ACC112 (cell line): ENCODE measurements around the gene CACNA2D2.

Experiments used
- H2AFZ ChIP-seq: fragments of 200-600 bp; sonication (generic); one replicate; pipeline ENCODE4 v1.6.0; 2017; ENCODE audit warnings: antibody characterized with exemption, low read length; ENCODE audit not compliant: unreplicated experiment
- H3K27ac ChIP-seq: fragments of 200-600 bp; sonication (generic); 2 replicates; pipeline ENCODE4 v1.5.1; 2014; ENCODE audit warnings: low read depth, mild to moderate bottlenecking, antibody characterized with exemption, low read length, moderate library complexity
- H3K27me3 ChIP-seq: fragments of 200-600 bp; sonication (generic); 2 replicates; pipeline ENCODE4 v1.6.1; 2014; ENCODE audit warnings: mild to moderate bottlenecking, antibody characterized with exemption, low read length, moderate library complexity, mixed read lengths; ENCODE audit not compliant: insufficient read depth
- H3K36me3 ChIP-seq: fragments of 200-600 bp; sonication (generic); 2 replicates; pipeline ENCODE4 v1.6.1; 2016; ENCODE audit warnings: mild to moderate bottlenecking, antibody characterized with exemption, low read length, moderate library complexity, mixed read lengths; ENCODE audit not compliant: insufficient read depth
- H3K4me1 ChIP-seq: fragments of 200-600 bp; sonication (generic); one replicate; pipeline ENCODE4 v1.6.1; 2016; ENCODE audit warnings: low read length, mixed read lengths; ENCODE audit not compliant: insufficient read depth, unreplicated experiment, control insufficient read depth
- H3K4me3 ChIP-seq: fragments of 200-600 bp; sonication (generic); 2 replicates; pipeline ENCODE4 v1.5.1; 2014; ENCODE audit warnings: mild to moderate bottlenecking, low read depth, low read length
- H3K79me2 ChIP-seq: fragments of 200-600 bp; sonication (generic); one replicate; pipeline ENCODE4 v1.6.0; 2016; ENCODE audit warnings: low read length; ENCODE audit not compliant: control insufficient read depth, unreplicated experiment, insufficient read depth

CACNA2D2 gene

GRCh38 chr3:50411229-50411628 lies 92.2 kb downstream of the CACNA2D2 start:
- H3K27me3 ChIP-seq: peaks cover 25% of the 10 kb centered on the region
- no peak overlapping the region for H2AFZ ChIP-seq
- H3K36me3 ChIP-seq: no peaks in the 10 kb centered on the region
- no peaks in the 10 kb centered on the region for H3K79me2 ChIP-seq
- H3K27ac ChIP-seq: no peak overlapping the region
- no peaks in the 10 kb centered on the region for H3K4me1 ChIP-seq
- no peak overlapping the region for H3K4me3 ChIP-seq

- Histone ChIP-seq H3K27me3 (peaks cover 25% of the 10 kb centered on the region), H3K79me2 (no peaks in the 10 kb centered on the region), H3K4me3 (no peak overlapping the region), H3K36me3 (no peaks in the 10 kb centered on the region), H3K4me1 (no peaks in the 10 kb centered on the region), H3K27ac (no peak overlapping the region), H2AFZ (no peak overlapping the region)
These were observed 92.8 kb downstream of the CACNA2D2 start for GRCh38 chr3:50410608-50411139.

- H3K4me1 ChIP-seq: no peaks in the 10 kb centered on the region
- no peak overlapping the region for H3K4me3 ChIP-seq
- peaks cover 25% of the 10 kb centered on the region for H3K27me3 ChIP-seq
- no peaks in the 10 kb centered on the region for H3K36me3 ChIP-seq
- no peaks in the 10 kb centered on the region for H3K79me2 ChIP-seq
- H2AFZ ChIP-seq: no peak overlapping the region
- no peak overlapping the region for H3K27ac ChIP-seq
These were observed 93.2 kb downstream of the CACNA2D2 start for GRCh38 chr3:50410185-50410584.

GRCh38 chr3:50408443-50408944 lies 94.9 kb downstream of the CACNA2D2 start:
- H3K36me3 ChIP-seq: no peaks in the 10 kb centered on the region
- no peak overlapping the region for H3K4me3 ChIP-seq
- no peak overlapping the region for H2AFZ ChIP-seq
- H3K27me3 ChIP-seq: peaks cover 27% of the 10 kb centered on the region
- no peaks in the 10 kb centered on the region for H3K4me1 ChIP-seq
- no peak overlapping the region for H3K27ac ChIP-seq
- no peaks in the 10 kb centered on the region for H3K79me2 ChIP-seq

GRCh38 chr3:50406487-50406886 lies 96.9 kb downstream of the CACNA2D2 start:
- Histone ChIP-seq H2AFZ (no peak overlapping the region), H3K27ac (no peak overlapping the region), H3K79me2 (no peaks in the 10 kb centered on the region), H3K4me3 (no peak overlapping the region), H3K36me3 (no peaks in the 10 kb centered on the region), H3K4me1 (no peaks in the 10 kb centered on the region), H3K27me3 (peaks cover 23% of the 10 kb centered on the region)

- no peak overlapping the region for H3K27ac ChIP-seq
These were observed 98.2 kb downstream of the CACNA2D2 start for GRCh38 chr3:50405249-50405648.

DNA sequence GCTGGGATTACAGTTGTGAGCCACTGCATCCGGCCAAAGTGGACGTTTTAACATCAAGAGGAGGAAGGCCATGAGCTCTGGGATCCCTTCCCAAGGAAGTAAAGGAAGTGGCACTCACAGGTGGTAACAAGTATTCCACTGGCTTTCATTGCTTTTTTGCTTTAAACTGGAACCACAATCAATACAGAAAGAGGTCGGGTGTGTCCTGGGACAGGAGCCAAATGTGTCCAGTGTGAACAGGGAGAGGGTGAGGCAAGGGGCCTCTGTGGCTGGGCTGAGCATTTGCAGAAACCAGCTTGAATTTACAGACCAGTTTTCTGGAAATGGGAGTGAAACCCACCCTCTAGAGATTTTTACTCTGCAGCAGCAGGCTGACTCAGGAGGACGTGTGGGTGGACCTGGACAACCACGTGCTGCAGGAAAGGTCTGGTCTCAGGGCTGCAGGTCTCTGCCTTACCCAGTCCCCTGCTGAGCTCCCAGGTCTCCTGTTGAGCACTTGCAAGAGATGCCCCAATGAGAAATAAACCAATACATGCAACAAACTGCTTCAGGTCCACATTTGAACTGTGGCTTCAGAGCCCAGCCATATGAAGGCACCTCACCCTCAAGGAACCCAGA lies 101.3 kb downstream of the CACNA2D2 start:
- peaks cover 15% of the 10 kb centered on the region for H3K27me3 ChIP-seq
- no peak overlapping the region for H2AFZ ChIP-seq
- no peaks in the 10 kb centered on the region for H3K36me3 ChIP-seq
- no peaks in the 10 kb centered on the region for H3K79me2 ChIP-seq
- no peak overlapping the region for H3K27ac ChIP-seq
- H3K4me1 ChIP-seq: no peaks in the 10 kb centered on the region
- H3K4me3 ChIP-seq: no peak overlapping the region

More at GRCh38 chr3:50405249-50405648, 98.2 kb downstream of the CACNA2D2 start:
- H2AFZ ChIP-seq: no peak overlapping the region
- no peak overlapping the region for H3K4me3 ChIP-seq
- H3K4me1 ChIP-seq: no peaks in the 10 kb centered on the region
- H3K79me2 ChIP-seq: no peaks in the 10 kb centered on the region
- H3K27me3 ChIP-seq: peaks cover 20% of the 10 kb centered on the region
- no peaks in the 10 kb centered on the region for H3K36me3 ChIP-seq

GRCh38 chr3:50396502-50396901 lies 106.9 kb downstream of the CACNA2D2 start:
- H3K27ac ChIP-seq: no peak overlapping the region

GRCh38 chr3:50395070-50395860 lies 108.2 kb downstream of the CACNA2D2 start:
- Histone ChIP-seq H3K4me3 (no peak overlapping the region), H3K4me1 (no peaks in the 10 kb centered on the region), H2AFZ (no peak overlapping the region), H3K27me3 (peaks cover 10% of the 10 kb centered on the region), H3K27ac (no peak overlapping the region), H3K79me2 (no peaks in the 10 kb centered on the region), H3K36me3 (no peaks in the 10 kb centered on the region)

More at GRCh38 chr3:50396502-50396901, 106.9 kb downstream of the CACNA2D2 start:
- Histone ChIP-seq H3K36me3 (no peaks in the 10 kb centered on the region), H3K79me2 (no peaks in the 10 kb centered on the region), H2AFZ (no peak overlapping the region), H3K27me3 (peaks cover 12% of the 10 kb centered on the region), H3K4me1 (no peaks in the 10 kb centered on the region), H3K4me3 (no peak overlapping the region)

DNA sequence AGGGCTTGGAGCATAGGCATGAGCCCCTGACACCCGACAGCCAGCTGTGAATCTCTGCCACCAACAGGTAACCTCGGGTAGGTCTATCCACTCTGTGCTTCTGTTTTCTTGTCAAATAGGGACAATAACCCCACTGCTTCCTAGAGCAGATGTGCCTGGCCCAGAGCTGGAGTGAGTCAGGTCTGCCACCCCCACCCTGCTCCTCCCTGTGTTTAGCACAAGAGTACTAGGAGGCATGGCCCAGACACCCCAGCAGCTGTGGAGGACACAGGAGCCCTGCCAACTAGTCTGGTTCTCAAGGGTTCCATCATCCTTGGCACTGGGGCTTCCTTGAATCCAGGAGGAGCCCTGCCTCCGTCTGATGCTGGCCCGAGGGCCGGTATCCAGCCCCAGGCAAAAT lies 110.4 kb downstream of the CACNA2D2 start:
- H3K36me3 ChIP-seq: no peaks in the 10 kb centered on the region
- H2AFZ ChIP-seq: no peak overlapping the region
- H3K4me1 ChIP-seq: no peaks in the 10 kb centered on the region
- H3K27ac ChIP-seq: no peak overlapping the region
- H3K79me2 ChIP-seq: no peaks in the 10 kb centered on the region
- no peak overlapping the region for H3K4me3 ChIP-seq
- H3K27me3 ChIP-seq: no peaks in the 10 kb centered on the region
